LoVo (cell line): ENCODE results near the gene DUSP1.
"Not testable (repeated sequence)": the region's sequence is repeated elsewhere in the genome, so short reads cannot be mapped to it uniquely, and the experiment has no call there.

Source experiments
- DNase-seq: peaks from one replicate; pipeline ENCODE4 v3.0.0-alpha.2; 2016; ENCODE audit warnings: low spot score

The DUSP1 gene

GRCh38 chr5:172796306-172796705, 25.3 kb upstream of the DUSP1 start:
- no peak for DNase-seq

- no peak for DNase-seq
These were observed 24.5 kb upstream of the DUSP1 start for GRCh38 chr5:172795318-172795977.

GRCh38 chr5:172793577-172794488, 22.8 kb upstream of the DUSP1 start:
- no peak for DNase-seq

- DNase-seq, result no peak
These were observed 21.9 kb upstream of the DUSP1 start for GRCh38 chr5:172792701-172793570.

- no peak for DNase-seq
These were observed 20.9 kb upstream of the DUSP1 start for GRCh38 chr5:172791726-172792445.

GRCh38 chr5:172791286-172791685, 20.3 kb upstream of the DUSP1 start:
- no peak for DNase-seq

- DNase-seq, result no peak
These were observed 19.5 kb upstream of the DUSP1 start for GRCh38 chr5:172790496-172790889.

GRCh38 chr5:172789687-172790495, 18.9 kb upstream of the DUSP1 start:
- DNase-seq, result no peak

- no peak for DNase-seq
These were observed 18.0 kb upstream of the DUSP1 start for GRCh38 chr5:172788771-172789686.

- not testable (repeated sequence) for DNase-seq
These were observed 16.5 kb upstream of the DUSP1 start for GRCh38 chr5:172787538-172787937.

GRCh38 chr5:172786736-172787462, 15.9 kb upstream of the DUSP1 start:
- no peak for DNase-seq

GRCh38 chr5:172785429-172786088, 14.6 kb upstream of the DUSP1 start:
- no peak for DNase-seq

GRCh38 chr5:172784162-172784561, 13.2 kb upstream of the DUSP1 start:
- DNase-seq, result not testable (repeated sequence)

- not testable (repeated sequence) for DNase-seq
These were observed 12.3 kb upstream of the DUSP1 start for GRCh38 chr5:172783319-172783718.

- DNase-seq, result peak; percentile 58
These were observed 11.4 kb upstream of the DUSP1 start for GRCh38 chr5:172782169-172783039.

- no peak for DNase-seq
These were observed 8.8 kb upstream of the DUSP1 start for GRCh38 chr5:172779691-172780341.
